Activated T-cell treated with anti-CD3 and anti-CD28 coated beads, Interleukin-2, amount 50 U/mL, for 24 hours (primary cell): Measurements from ENCODE around the gene PCDHA6.
"Not testable (repeated sequence)": the region's sequence is repeated elsewhere in the genome, so short reads cannot be mapped to it uniquely, and the experiment has no call there.

ENCODE experiments used
- DNase-seq: peaks from one replicate; pipeline ENCODE4 v3.0.0-alpha.2; 2020
- H3K27ac Mint-ChIP-seq: 2 replicates; pipeline ENCODE4 v1.8.0; 2020; ENCODE audit warnings: mild to moderate bottlenecking, mixed read lengths
- H3K27me3 Mint-ChIP-seq: 2 replicates; pipeline ENCODE4 v1.8.0; 2020; ENCODE audit warnings: mixed read lengths
- H3K36me3 Mint-ChIP-seq: 2 replicates; pipeline ENCODE4 v1.8.0; 2020; ENCODE audit warnings: low read depth, mixed read lengths
- H3K4me1 Mint-ChIP-seq: 2 replicates; pipeline ENCODE4 v1.8.0; 2020; ENCODE audit warnings: low read depth, mixed read lengths
- H3K4me3 Mint-ChIP-seq: 2 replicates; pipeline ENCODE4 v1.8.0; 2020; ENCODE audit warnings: mild to moderate bottlenecking, moderate library complexity, mixed read lengths
- H3K9me3 Mint-ChIP-seq: 2 replicates; pipeline ENCODE4 v1.8.0; 2020; ENCODE audit warnings: mixed read lengths

PCDHA6 gene

DNA sequence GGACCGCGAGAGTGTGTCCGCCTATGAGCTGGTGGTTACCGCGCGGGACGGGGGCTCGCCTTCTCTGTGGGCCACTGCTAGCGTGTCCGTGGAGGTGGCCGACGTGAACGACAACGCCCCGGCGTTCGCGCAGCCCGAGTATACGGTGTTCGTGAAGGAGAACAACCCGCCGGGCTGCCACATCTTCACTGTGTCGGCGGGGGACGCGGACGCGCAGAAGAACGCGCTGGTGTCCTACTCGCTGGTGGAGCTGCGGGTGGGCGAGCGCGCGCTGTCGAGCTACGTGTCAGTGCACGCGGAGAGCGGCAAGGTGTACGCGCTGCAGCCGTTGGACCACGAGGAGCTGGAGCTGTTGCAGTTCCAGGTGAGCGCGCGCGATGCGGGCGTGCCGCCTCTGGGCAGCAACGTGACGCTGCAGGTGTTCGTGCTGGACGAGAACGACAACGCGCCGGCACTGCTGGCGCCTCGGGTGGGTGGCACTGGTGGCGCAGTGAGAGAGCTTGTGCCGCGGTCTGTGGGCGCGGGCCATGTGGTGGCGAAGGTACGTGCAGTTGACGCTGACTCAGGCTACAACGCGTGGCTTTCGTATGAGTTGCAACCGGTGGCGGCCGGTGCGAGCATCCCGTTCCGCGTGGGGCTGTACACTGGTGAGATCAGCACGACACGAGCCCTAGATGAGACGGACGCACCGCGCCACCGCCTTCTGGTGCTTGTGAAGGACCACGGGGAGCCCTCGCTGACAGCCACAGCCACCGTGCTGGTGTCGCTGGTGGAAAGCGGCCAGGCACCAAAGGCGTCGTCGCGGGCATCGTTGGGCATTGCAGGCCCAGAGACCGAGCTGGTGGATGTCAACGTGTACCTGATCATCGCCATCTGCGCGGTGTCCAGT, 8.1 kb downstream of the PCDHA6 start:
- Mint-ChIP-seq H3K36me3 (peaks cover 3% of the 10 kb centered on the region), H3K4me3 (no peak overlapping the region), H3K27ac (no peak overlapping the region), H3K4me1 (peaks cover 5% of the 10 kb centered on the region), H3K9me3 (peaks cover 27% of the 10 kb centered on the region), H3K27me3 (peaks cover 65% of the 10 kb centered on the region)
- DNase-seq, result no peak

DNA sequence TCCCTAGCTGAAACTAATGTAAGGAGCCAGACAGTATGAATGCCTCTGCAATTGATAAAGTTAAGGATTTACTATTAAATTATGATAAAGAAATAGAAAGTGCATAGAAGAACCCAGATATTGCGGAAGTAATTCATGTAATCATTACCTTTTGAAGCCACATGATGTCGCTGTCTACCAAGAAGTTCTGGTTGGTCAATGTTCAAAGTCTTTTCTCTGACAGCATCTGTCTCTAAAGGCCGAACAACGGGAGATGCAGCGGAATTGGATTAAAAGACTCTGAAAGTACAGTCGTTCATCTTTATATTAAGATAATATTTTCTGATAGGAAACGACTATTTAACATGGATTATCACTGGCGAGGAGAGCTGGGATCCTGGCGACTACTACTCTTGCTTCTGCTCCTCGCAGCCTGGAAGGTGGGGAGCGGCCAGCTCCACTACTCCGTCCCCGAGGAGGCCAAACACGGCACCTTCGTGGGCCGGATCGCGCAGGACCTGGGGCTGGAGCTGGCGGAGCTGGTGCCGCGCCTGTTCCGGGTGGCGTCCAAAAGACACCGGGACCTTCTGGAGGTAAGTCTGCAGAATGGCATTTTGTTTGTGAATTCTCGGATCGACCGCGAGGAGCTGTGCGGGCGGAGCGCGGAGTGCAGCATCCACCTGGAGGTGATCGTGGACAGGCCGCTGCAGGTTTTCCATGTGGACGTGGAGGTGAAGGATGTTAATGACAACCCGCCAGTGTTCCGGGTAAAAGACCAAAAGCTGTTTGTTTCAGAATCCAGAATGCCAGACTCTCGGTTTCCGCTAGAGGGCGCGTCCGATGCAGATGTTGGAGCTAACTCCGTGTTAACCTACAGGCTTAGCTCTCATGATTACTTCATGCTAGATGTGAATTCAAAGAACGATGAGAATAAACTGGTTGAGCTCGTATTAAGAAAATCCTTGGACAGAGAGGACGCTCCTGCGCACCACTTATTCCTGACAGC, 13.5 kb downstream of the PCDHA6 start, which contains the start of gene PCDHA8:
TSS of gene PCDHA8 (plus strand) at position 210 of the 985 bp plus-strand sequence. CDS start at position 345, 135 bp downstream.
- no peak for DNase-seq
- Mint-ChIP-seq H3K9me3 (peaks cover 17% of the 10 kb centered on the region), H3K4me1 (no peaks in the 10 kb centered on the region), H3K27ac (no peak within 1 kb of the TSS), H3K36me3 (peaks cover 5% of the 10 kb centered on the region), H3K4me3 (no peak within 1 kb of the TSS), H3K27me3 (peaks cover 36% of the 10 kb centered on the region)

DNA sequence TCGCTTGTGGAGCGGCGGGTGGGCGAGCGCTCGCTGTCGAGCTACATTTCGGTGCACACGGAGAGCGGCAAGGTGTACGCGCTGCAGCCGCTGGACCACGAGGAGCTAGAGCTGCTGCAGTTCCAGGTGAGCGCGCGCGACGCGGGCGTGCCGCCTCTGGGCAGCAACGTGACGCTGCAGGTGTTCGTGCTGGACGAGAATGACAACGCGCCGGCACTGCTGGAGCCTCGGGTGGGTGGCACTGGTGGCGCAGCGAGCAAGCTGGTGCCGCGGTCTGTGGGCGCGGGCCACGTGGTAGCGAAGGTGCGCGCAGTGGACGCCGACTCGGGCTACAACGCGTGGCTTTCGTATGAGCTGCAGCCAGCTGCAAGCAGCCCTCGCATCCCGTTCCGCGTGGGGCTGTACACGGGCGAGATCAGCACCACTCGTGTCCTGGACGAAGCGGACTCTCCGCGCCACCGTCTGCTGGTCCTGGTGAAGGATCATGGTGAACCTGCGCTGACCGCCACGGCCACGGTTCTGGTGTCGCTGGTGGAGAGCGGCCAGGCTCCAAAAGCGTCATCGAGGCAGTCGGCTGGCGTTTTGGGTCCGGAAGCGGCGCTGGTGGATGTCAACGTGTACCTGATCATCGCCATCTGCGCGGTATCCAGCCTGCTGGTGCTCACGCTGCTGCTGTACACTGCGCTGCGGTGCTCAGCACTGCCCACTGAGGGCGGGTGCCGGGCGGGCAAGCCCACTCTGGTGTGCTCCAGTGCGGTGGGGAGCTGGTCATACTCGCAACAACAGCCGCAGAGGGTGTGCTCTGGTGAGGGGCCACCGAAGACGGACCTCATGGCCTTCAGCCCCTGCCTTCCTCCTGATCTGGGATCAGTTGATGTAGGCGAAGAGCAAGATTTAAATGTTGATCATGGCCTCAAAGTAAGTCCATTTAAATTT, 15.3 kb downstream of the PCDHA6 start:
- Mint-ChIP-seq H3K27me3 (peaks cover 40% of the 10 kb centered on the region), H3K4me1 (no peaks in the 10 kb centered on the region), H3K36me3 (peaks cover 5% of the 10 kb centered on the region), H3K4me3 (no peak overlapping the region), H3K27ac (no peak overlapping the region), H3K9me3 (peaks cover 23% of the 10 kb centered on the region)
- no peak for DNase-seq

DNA sequence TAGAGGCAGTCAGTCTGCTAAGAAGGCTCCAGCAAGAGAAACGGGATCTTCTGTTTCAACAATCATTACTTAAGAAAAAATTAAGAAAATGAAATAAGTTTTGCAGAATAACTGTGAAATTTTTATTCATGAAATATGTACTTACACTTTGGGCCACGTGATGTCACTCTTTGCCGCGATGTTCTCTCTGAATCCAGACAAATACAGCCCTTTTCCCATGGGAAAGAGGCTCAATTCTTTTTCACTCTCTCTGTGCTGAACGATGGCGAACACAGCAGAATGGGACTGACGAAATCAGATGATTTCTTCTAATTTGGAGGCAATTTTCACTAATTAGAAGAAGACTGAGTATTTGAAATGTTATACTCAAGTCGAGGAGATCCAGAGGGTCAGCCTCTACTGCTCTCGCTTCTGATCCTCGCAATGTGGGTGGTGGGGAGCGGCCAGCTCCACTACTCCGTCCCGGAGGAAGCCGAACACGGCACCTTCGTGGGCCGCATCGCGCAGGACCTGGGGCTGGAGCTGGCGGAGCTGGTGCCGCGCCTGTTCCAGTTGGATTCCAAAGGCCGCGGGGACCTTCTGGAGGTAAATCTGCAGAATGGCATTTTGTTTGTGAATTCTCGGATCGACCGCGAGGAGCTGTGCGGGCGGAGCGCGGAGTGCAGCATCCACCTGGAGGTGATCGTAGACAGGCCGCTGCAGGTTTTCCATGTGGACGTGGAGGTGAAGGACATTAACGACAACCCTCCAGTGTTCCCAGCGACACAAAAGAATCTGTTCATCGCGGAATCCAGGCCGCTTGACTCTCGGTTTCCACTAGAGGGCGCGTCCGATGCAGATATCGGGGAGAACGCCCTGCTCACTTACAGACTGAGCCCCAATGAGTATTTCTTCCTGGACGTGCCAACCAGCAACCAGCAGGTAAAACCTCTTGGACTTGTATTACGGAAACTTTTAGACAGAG, 20.7 kb downstream of the PCDHA6 start, which contains the start of gene PCDHA9:
TSS of gene PCDHA9 (plus strand) at position 244 of the 964 bp plus-strand sequence. CDS start at position 358, 114 bp downstream.
- not testable (repeated sequence) for DNase-seq, H3K27ac Mint-ChIP-seq, H3K4me1 Mint-ChIP-seq, H3K4me3 Mint-ChIP-seq, H3K9me3 Mint-ChIP-seq, H3K36me3 Mint-ChIP-seq
- H3K27me3 Mint-ChIP-seq, result peaks cover 14% of the 10 kb centered on the region

DNA sequence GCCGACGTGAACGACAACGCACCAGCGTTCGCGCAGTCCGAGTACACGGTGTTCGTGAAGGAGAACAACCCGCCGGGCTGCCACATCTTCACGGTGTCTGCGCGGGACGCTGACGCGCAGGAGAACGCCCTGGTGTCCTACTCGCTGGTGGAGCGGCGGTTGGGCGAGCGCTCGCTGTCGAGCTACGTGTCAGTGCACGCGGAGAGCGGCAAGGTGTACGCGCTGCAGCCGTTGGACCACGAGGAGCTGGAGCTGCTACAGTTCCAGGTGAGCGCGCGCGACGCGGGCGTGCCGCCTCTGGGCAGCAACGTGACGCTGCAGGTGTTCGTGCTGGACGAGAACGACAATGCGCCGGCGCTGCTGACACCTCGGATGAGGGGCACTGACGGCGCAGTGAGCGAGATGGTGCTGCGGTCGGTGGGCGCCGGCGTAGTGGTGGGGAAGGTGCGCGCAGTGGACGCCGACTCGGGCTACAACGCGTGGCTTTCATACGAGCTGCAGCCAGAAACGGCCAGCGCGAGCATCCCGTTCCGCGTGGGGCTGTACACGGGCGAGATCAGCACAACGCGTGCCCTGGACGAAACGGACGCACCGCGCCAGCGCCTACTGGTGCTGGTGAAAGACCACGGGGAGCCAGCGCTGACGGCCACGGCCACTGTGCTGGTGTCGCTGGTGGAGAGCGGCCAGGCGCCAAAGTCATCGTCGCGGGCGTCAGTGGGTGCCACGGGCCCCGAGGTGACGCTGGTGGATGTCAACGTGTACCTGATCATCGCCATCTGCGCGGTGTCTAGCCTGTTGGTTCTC, 22.3 kb downstream of the PCDHA6 start:
- peaks cover 18% of the 10 kb centered on the region for H3K27me3 Mint-ChIP-seq
- H3K4me3 Mint-ChIP-seq, DNase-seq, H3K9me3 Mint-ChIP-seq, H3K4me1 Mint-ChIP-seq, H3K27ac Mint-ChIP-seq, H3K36me3 Mint-ChIP-seq: not testable (repeated sequence)

DNA sequence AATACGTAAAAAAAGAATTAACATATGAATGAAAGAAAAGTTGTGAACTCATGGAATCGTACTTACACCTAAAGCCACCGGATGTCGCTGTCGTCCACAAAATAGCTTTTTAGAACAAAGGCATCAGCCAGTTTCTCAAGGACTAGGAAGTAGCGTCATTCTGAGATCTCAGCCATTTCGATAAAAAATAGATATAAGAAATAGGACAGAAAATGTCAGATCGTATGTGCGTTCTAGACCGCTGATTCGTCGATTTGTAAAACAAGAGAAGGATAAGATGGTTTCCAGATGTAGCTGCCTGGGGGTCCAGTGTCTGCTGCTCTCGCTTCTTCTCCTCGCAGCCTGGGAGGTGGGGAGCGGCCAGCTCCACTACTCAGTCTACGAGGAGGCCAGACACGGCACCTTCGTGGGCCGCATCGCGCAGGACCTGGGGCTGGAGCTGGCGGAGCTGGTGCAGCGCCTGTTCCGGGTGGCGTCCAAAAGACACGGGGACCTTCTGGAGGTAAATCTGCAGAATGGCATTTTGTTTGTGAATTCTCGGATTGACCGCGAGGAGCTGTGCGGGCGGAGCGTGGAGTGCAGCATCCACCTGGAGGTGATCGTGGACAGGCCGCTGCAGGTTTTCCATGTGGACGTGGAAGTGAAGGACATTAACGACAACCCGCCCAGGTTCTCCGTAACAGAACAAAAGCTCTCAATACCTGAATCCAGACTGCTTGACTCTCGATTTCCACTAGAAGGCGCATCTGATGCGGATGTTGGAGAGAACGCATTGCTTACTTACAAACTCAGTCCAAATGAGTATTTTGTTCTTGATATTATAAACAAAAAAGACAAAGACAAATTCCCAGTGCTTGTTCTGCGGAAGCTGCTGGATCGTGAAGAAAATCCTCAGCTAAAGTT, 28.3 kb downstream of the PCDHA6 start, which contains the start of gene PCDHA10:
TSS of gene PCDHA10 (plus strand) at position 126 of the 903 bp plus-strand sequence. CDS start at position 278, 152 bp downstream.
- Mint-ChIP-seq H3K27me3 (peaks cover 29% of the 10 kb centered on the region), H3K36me3 (no peaks in the 10 kb centered on the region), H3K9me3 (peaks cover 5% of the 10 kb centered on the region), H3K27ac (no peak within 1 kb of the TSS), H3K4me3 (no peak within 1 kb of the TSS), H3K4me1 (no peaks in the 10 kb centered on the region)
- DNase-seq, result no peak

DNA sequence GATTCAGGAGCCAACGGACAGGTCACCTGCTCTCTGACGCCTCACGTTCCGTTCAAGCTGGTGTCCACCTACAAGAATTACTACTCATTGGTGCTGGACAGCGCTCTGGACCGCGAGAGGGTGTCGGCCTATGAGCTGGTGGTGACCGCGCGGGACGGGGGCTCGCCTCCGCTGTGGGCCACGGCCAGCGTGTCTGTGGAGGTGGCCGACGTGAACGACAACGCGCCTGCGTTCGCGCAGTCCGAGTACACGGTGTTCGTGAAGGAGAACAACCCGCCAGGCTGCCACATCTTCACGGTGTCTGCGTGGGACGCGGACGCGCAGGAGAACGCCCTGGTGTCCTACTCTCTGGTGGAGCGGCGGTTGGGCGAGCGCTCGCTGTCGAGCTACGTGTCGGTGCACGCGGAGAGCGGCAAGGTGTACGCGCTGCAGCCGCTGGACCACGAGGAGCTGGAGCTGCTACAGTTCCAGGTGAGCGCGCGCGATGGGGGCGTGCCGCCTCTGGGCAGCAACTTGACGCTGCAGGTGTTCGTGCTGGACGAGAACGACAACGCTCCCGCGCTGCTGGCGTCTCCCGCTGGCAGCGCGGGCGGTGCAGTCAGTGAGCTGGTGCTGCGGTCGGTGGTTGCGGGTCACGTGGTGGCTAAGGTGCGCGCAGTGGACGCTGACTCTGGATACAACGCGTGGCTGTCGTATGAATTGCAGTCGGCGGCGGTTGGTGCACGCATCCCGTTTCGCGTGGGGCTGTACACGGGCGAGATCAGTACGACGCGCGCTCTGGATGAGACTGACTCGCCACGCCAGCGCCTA, 29.6 kb downstream of the PCDHA6 start:
- H3K9me3 Mint-ChIP-seq, result peaks cover 16% of the 10 kb centered on the region
- no peak overlapping the region for H3K4me3 Mint-ChIP-seq
- H3K27me3 Mint-ChIP-seq, result peaks cover 43% of the 10 kb centered on the region
- H3K36me3 Mint-ChIP-seq, result no peaks in the 10 kb centered on the region
- no peak overlapping the region for H3K27ac Mint-ChIP-seq
- no peaks in the 10 kb centered on the region for H3K4me1 Mint-ChIP-seq
- no peak for DNase-seq

DNA sequence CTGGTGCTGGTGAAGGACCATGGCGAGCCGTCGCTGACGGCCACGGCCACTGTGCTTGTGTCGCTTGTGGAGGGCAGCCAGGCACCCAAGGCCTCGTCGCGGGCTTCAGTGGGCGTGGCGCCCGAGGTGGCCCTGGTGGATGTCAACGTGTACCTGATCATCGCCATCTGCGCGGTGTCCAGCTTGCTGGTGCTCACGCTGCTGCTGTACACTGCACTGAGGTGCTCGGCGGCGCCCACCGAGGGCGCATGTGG, 30.2 kb downstream of the PCDHA6 start:
- H3K27me3 Mint-ChIP-seq, result peaks cover 47% of the 10 kb centered on the region
- no peaks in the 10 kb centered on the region for H3K4me1 Mint-ChIP-seq
- H3K9me3 Mint-ChIP-seq, result peaks cover 18% of the 10 kb centered on the region
- no peak for DNase-seq
- H3K36me3 Mint-ChIP-seq, result no peaks in the 10 kb centered on the region
- H3K4me3 Mint-ChIP-seq, result no peak overlapping the region
- H3K27ac Mint-ChIP-seq, result no peak overlapping the region

DNA sequence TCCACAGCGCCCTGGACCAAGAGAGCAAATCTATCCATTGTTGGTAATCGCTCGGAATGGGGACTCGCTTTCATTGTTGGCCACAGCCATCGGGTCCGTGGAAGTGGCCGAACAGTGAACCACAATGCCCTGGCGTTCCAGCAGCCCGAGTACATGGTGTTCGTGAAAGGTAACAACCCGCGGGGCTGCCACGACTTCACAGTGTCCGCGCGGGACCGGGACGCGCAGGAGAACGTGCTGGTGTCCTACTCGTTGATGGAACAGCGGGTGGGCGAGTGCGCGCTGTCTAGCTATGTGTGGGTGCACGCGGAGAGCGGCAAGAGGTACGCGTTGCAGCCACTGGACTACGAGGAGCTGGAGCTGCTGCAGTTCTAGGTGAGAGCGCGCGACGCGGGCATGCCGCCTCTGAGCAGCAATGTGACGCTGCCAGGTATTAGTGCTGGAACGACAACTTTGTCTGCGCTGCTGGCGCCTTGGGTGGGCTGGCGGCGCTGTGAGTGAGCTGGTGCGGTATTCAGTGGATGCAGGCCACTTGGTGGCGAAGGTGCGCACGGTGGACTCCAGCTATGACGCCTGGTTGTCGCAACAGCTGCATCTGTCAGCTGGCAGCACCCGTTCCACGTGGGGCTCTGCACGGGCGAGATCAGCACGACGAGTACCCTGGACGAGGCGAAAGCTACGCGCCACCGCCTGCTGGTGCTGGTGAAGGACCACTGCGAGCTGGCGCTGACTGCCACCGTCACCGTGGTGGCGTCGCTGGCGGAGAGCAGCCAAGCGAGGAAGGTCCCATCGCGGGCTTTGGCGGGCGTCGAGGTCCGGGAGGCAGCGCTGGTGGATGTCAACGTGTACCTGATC, 34.9 kb downstream of the PCDHA6 start:
- no peak for DNase-seq
- no peak overlapping the region for H3K27ac Mint-ChIP-seq
- no peaks in the 10 kb centered on the region for H3K4me1 Mint-ChIP-seq
- H3K9me3 Mint-ChIP-seq, result peaks cover 19% of the 10 kb centered on the region
- H3K4me3 Mint-ChIP-seq, result no peak overlapping the region
- H3K27me3 Mint-ChIP-seq, result peaks cover 39% of the 10 kb centered on the region
- H3K36me3 Mint-ChIP-seq, result no peaks in the 10 kb centered on the region

DNA sequence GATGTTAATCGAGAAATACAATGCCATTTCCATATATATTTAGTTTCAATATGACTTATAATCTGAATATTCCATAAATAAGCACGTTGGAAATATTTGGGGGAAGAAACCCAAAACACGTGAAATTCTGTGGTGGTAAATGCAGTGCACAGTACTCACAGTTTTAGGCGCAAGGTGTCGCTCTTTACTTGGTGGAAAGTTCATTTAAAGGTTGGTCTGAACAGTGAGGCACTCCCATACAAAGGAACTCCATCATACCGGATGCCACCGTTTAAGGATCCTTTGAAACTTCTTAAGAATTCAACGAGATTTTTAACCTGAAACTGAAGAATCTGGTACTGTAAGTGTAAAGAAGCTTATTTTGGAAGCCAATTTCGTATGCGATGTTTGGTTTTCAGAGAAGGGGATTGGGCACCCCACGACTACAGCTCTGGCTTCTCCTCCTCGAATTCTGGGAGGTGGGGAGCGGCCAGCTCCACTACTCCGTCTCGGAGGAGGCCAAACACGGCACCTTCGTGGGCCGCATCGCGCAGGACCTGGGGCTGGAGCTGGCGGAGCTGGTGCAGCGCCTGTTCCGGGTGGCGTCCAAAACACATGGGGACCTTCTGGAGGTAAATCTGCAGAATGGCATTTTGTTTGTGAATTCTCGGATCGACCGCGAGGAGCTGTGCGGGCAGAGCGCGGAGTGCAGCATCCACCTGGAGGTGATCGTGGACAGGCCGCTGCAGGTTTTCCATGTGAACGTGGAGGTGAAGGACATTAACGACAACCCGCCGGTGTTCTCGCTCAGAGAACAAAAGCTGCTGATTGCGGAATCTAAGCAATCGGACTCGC, 41.2 kb downstream of the PCDHA6 start, which contains the start of gene PCDHA11:
TSS of gene PCDHA11 (plus strand) at position 237 of the 834 bp plus-strand sequence. CDS start at position 384, 147 bp downstream.
- no peak within 1 kb of the TSS for H3K27ac Mint-ChIP-seq
- no peak for DNase-seq
- H3K4me3 Mint-ChIP-seq, result no peak within 1 kb of the TSS
- peaks cover 16% of the 10 kb centered on the region for H3K9me3 Mint-ChIP-seq
- H3K36me3 Mint-ChIP-seq, result peaks cover 7% of the 10 kb centered on the region
- no peaks in the 10 kb centered on the region for H3K4me1 Mint-ChIP-seq
- peaks cover 44% of the 10 kb centered on the region for H3K27me3 Mint-ChIP-seq
